ENCODE data around the gene NANOS1.

The NANOS1 gene

DNA sequence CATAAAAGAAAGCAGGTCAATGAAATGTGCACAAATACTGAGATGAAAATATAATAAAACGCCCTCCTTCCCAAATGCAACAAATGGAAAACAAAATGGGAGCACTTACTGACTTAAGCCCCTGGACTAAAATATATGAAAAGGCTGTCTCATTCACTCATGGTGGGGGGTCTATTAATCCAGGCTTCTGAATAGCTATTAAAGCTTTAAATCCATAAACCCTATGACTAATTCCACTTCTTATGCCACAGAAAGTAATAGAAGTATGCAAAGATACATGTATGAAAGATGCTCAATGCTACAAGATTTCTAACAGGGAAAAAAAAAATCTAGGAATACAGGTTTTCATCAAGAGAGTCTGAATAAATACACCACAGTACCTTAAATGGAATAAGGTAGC, 30.6 kb downstream of the NANOS1 start:
- DNase-seq (ENCODE audit: low spot score), result no peak

GRCh38 chr10:119061352-119061751, 31.8 kb downstream of the NANOS1 start:
- DNase-seq (ENCODE audit: low spot score), result no peak

DNA sequence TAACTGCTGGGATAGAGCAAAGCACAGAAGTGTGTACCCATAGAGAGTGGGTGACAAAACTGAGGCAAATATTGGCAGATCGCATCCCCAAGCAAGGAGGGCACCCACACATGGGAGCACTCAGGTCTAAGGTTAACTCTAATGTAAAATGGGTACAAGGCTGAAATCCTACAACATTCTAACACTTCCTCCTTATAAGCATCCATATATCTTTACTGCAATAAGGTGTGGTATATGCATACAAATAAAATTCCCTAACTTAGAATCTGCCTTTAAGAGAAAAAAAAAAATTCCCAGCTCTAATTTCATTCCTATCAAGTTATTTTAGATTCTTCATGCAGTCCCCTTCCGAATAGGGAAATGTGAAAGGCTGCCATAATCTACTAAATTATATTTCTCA, 32.4 kb downstream of the NANOS1 start:
- no peak for DNase-seq (ENCODE audit: low spot score)

GRCh38 chr10:119070395-119071165, 41.1 kb downstream of the NANOS1 start:
- no peak for DNase-seq (ENCODE audit: low spot score)

DNA sequence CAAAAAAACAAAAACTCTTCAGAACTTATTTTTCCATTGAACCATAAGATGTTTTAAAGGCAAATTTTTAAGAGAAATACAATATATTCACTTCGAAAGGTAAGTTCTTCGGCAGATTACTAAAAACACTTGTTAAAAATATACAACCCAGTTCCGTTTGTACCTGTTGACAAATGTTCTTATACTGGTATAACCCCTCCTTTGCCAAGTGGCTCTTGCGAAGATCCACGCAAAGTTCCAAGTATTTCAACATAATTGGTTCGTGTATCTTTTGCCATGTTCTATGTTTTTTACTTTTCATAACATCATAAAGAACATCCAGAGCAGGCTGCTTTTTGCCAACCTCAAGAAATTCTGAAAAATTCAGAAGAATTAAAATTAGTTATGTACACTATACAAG, 44.1 kb downstream of the NANOS1 start:
- DNase-seq (ENCODE audit: low spot score), result no peak

DNA sequence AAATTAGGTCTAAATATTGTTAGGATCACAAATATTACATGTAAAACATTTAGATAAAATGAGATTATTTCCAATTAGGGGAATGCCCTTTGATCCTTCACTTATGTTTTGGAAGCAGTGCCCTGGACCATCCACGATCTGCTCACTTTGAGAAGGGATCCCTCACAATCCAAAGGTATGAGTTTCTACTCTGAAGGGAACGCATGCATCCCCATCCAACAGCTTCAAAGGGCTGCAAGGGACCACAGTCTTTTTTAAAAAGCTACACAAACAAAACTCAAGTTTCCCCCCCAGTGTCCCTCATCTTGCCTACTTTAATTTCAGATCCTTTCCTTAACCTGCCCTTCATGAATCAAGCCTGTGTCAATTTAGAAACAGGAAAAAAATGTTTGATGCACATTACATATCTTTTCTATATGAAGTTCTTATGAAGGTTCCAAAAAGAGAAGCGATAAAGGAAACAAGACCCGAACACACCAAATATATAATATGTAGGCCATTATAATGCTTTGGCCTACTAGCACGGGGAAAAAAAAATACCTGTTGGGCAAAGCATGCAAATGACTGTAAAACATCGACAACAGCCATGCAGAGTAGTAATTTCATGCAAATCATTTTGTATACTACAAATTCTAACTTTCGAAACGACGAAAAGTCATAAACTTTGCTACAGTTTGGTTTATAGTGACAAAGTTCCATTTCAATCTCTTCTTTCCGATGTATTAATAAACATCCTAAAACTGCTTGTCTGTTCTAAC, 49.1 kb downstream of the NANOS1 start:
- DNase-seq (ENCODE audit: low spot score), result peak; percentile 35

DNA sequence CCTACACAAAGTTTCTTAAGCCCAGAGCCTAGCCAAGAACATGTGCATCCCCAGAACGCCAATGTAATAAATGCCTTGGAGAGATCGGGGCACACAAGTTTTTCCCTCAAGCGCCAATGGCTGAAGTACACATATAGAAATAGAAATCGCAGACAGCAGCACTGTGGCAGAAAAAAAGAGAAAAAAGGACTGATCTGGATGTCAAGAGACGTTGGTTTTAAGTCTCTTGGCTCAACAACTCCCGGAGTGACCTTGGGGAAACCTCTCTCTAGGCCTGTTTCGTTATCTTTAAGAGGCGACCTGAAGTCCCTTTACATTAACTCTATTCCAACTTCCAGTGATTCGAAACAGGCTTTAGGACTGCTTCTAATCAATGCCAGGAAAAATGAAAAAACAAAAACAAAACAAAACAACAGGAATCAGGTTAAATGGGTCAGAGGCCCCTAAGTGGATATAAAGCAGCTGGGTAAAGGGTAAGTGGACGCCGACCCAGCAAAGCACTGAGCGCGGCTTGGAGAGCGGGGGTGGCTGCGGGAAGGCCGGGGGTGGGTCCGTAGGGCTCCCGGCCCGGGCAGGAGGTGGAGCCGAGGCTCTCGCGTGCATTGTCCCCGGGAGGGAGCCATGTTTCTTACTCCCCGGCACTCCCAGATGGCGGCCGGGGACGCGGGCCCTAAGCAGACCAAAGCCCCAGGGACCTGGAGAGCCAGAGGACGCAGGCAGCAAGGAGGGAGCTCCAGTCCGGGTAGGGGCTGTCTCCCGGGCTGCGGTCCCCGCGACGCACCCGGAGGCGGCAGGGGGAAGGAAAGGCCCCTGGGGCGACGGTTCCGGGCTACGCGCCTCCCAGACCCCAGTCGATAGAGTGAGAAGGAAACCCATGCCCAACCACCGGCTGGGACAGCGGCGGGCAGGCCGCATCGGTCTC, 50.3 kb downstream of the NANOS1 start:
- peak; percentile 74 for DNase-seq (ENCODE audit: low spot score)

DNA sequence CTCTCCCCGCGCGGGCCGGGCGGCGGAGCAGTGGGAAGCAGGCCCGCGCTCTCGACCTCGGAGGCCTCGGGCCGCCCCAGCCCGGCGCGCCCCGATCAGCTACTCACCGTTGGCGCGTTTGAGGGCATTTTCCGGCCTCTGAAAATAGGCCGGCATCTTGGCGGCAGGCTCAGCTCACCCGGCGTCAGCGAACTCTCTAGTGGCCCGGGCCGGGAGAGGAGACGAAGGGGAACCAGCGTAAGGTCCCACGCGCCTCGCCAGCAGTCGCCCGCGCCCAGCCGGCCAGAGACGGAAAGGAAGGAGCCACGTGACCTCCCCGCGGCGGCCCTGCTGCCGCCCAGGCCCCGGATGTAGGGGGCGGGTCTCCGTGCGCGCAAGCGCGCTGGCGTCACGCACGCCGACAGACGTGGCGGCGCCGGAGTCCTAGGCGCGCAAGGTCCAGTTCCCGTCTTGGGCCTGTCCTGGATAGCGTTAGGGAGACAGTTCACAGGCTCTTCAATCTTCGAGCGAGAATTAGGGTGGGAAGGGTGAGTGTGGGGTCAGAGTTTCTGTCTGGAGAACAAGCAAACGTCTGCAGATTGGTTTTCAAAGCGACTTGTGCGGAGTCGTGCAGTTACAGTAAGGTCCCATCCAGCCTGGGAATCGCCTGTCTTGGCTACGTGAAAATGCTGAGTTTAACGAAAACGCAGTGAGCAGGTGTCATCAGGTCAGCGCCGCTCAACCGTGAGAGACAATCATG, 51.2 kb downstream of the NANOS1 start, which contains the start of gene EIF3A:
Gene EIF3A, minus strand, starts transcription at position 297 of the 739 bp plus-strand sequence. Its CDS starts 141 bp downstream, at position 156.
- DNase-seq (ENCODE audit: low spot score), result peak; percentile 94

All from NAMALWA (cell line).